ENCODE measurements around the gene SFSWAP. TPM values are rescaled to one million over a fixed set of nuclear protein-coding genes. Genes with fewer than 3 reads are reported as not detected.
"Not testable (repeated sequence)": the region's sequence is repeated elsewhere in the genome, so short reads cannot be mapped to it uniquely, and the experiment has no call there.

The SFSWAP gene
- total RNA-seq, 1 experiment from 2014 or later: 30.1 TPM

GRCh38 chr12:131702573-131702877 is 8.4 kb upstream of the SFSWAP start:
- no peak for DNase-seq (ENCODE audit: low spot score)

GRCh38 chr12:131703161-131703560 is 7.7 kb upstream of the SFSWAP start:
- DNase-seq (ENCODE audit: low spot score): no peak

- no peak for DNase-seq (ENCODE audit: low spot score)
These were observed 6.4 kb upstream of the SFSWAP start for GRCh38 chr12:131704509-131704908.

- not testable (repeated sequence) for DNase-seq (ENCODE audit: low spot score)
These were observed 4.2 kb upstream of the SFSWAP start for GRCh38 chr12:131706709-131707108.

GRCh38 chr12:131709226-131709625 is 1.7 kb upstream of the SFSWAP start:
- no peak for DNase-seq (ENCODE audit: low spot score)

GRCh38 chr12:131711551-131712205 is 788 bp downstream of the SFSWAP start:
- DNase-seq (ENCODE audit: low spot score): no peak

- DNase-seq (ENCODE audit: low spot score): no peak
These were observed 2.5 kb downstream of the SFSWAP start for GRCh38 chr12:131713349-131713748.

GRCh38 chr12:131714759-131715158 is 3.9 kb downstream of the SFSWAP start:
- no peak for DNase-seq (ENCODE audit: low spot score)

GRCh38 chr12:131716282-131716681 is 5.4 kb downstream of the SFSWAP start:
- DNase-seq (ENCODE audit: low spot score): no peak

GRCh38 chr12:131720241-131720640 is 9.4 kb downstream of the SFSWAP start:
- DNase-seq (ENCODE audit: low spot score): no peak

GRCh38 chr12:131720921-131721320 is 10.0 kb downstream of the SFSWAP start:
- DNase-seq (ENCODE audit: low spot score): no peak

GRCh38 chr12:131721548-131721947 is 10.7 kb downstream of the SFSWAP start:
- no peak for DNase-seq (ENCODE audit: low spot score)

- no peak for DNase-seq (ENCODE audit: low spot score)
These were observed 12.6 kb downstream of the SFSWAP start for GRCh38 chr12:131723532-131723931.

- DNase-seq (ENCODE audit: low spot score): no peak
These were observed 13.6 kb downstream of the SFSWAP start for GRCh38 chr12:131724534-131724933.

- DNase-seq (ENCODE audit: low spot score): no peak
These were observed 14.6 kb downstream of the SFSWAP start for GRCh38 chr12:131725503-131725902.

GRCh38 chr12:131728720-131729119 is 17.8 kb downstream of the SFSWAP start:
- DNase-seq (ENCODE audit: low spot score): no peak

GRCh38 chr12:131729254-131729955 is 18.5 kb downstream of the SFSWAP start:
- DNase-seq (ENCODE audit: low spot score): no peak

- no peak for DNase-seq (ENCODE audit: low spot score)
These were observed 22.2 kb downstream of the SFSWAP start for GRCh38 chr12:131732996-131733615.

- DNase-seq (ENCODE audit: low spot score): no peak
These were observed 23.0 kb downstream of the SFSWAP start for GRCh38 chr12:131733874-131734273.

- DNase-seq (ENCODE audit: low spot score): no peak
These were observed 23.7 kb downstream of the SFSWAP start for GRCh38 chr12:131734336-131735152.

- no peak for DNase-seq (ENCODE audit: low spot score)
These were observed 24.2 kb downstream of the SFSWAP start for GRCh38 chr12:131735153-131735456.

Data from A172 (cell line).